NCI-H510A treated with DMSO at 0.1 percent for 48 hours (cell line): Measurements from ENCODE around the gene GLO1.
"Not testable (repeated sequence)": the region's sequence is repeated elsewhere in the genome, so short reads cannot be mapped to it uniquely, and the experiment has no call there.

ENCODE experiments used
- DNase-seq: peaks from one replicate; lab custom pipeline; 2025; lab: John Stamatoyannopoulos, UW

The GLO1 gene

DNA sequence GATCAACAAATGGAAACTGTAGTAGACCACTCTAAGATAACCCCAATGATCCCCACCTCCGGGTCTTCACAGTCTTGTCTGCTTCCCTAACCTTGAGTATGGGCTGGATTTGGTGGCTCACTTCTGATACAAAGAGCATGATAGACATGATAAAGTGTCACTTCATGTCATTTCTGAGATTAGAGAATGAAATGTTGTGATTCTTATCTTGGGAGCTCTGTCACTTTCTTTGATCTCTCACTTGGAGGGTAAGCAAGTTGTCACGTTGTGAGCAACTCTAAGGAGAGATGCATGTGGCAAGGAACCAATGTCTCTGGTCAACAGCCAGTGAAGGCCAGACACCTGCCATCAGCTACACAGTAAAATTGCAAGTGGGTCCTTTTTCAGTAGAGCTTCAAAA is 3.0 kb upstream of the GLO1 start:
- DNase-seq: no peak

DNA sequence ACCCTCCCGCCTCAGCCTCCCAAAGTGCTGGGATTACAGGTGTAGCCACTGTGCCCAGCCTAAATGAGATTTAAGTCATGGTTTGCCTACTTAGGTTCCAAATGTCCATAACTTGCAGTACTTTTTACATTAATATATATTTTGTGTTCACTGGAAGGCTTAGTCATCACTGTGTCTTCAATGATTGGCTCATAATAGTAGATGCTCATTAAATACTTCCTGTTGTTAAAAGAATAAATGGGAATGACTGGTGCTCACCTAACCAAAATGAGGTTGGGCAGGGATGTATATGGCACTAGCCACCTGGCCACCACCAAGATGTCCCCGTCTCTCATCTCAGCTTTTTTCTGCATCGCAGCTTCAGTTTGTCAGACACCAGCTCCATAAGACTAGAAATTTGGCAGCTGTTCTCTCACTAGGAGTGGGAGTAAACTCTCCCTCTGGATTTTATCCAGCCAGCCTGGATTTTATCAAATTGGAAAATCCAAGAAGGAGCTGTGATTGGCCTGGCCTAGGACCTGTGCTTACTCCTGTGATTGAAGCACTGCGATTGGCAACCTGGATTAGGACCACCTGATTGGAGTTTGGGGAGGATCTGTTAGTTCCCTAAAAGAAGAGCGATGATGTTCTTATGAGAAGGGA is 1.1 kb upstream of the GLO1 start:
- DNase-seq: no peak

DNA sequence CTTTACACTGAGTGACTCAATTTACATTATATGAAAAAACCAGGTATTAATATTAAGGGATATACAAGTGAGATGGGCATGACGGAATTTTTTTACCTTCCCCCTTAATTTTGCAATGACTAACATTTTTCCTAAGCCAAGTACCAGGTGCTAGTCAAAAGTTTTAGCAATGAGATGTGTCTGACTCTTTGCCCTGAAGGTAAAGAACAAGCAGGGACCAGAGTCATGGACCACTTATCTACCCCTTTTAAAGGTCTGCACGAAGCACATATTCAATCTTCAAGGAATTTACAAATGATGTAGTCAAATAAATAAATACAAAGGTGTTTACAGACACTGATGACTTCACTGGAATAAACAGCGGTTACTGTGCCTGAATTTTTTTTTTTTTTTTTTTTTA is 1.4 kb downstream of the GLO1 start:
- DNase-seq: no peak

DNA sequence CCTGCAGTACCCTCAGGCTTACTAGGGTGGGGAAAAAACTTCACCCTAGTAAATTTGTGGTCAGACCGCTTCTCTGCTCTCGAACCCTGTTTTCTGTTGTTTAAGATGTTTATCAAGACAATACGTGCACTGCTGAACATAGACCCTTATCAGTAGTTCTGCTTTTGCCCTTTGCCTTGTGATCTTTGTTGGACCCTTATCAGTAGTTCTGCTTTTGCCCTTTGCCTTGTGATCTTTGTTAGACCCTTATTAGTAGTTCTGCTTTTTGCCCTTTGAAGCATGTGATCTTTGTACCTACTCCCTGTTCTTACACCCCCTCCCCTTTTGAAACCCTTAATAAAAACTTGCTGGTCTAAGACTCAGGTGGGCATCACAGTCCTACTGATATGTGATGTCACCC is 3.2 kb downstream of the GLO1 start:
- not testable (repeated sequence) for DNase-seq

DNA sequence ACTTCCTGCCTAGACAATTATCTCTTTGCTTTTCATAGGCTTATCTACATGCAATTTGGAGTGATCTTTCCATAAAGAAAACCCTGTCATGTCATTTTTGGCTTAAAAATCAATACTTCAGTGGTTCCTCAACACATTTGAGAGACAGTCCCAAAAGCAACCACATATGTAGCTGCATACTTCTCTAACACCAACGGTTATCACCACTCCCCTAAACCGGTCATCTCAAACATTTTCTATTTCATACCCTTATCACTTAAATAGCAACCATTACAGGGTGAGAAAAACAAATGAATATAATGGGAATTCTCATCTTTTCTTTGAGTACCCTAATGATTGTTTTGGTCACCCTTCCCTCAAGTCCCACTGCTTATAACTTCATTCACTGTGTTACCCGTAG is 5.1 kb downstream of the GLO1 start:
- DNase-seq: no peak

DNA sequence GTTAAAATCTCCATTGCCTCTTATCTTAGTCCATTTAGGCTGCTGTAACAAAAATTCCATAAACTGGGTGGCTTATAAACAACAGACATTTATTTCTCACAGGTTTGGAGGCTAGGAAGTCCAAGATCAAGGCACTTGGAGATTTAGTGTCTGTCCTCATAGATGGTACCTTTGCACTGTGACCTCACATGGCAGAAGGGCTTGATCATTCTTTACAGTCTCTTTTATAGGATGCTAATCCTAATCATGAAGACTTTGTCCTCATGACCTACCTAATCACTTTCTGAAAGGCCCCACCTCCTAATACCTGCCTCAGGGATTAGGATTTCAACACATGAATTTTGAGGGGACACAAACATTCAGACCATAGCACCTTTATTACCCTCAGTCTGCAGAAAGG is 6.6 kb downstream of the GLO1 start:
- DNase-seq: no peak

DNA sequence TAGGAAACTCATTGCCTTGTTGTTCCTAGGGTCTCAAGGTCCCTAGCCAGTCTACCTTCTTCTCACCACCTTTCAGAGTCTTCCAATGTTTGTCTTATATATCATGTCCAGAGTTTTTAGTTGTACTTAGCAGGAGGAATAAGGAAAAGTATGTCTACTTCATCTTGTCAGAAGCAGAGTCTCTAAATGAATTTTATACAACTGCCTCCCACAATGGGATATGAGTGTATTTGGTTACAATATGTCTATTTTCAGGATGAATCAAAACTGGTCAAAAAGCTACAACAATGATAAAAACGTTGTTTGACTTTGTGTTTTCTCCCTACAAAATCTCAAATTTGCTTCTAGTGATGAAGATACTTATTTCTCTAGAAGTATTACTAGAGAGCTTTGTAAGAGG is 7.0 kb downstream of the GLO1 start:
- DNase-seq: no peak

DNA sequence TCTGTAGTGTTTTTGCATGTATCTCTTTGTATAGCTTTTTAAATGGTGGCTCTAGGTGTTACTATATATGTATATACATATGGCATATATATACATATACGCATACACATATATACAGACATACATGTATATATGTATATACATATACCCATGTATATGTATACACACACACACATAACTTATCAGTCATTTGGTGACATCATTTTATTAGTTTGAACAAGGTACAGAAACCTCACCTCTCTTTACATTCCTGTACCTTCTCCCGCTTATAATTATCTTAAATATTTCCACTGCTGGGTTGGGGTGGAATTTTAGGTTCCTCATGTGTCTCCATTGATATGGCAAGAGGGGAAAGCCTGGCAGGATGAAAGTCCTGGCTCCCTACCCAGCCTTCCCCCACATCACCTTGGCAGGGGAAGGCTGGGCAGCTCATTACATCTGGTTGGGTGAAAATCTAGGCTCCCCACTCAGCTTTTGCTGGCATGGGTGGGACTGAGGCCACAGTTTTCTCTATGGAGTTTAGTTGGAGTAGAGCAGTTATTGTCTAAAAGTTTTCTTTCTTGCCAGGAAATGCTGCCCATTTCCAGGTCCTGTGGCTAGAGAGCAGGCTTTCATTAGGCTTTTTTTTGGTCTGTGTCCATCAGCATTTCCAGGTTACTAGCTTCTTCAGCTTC is 7.6 kb downstream of the GLO1 start:
- no peak for DNase-seq

DNA sequence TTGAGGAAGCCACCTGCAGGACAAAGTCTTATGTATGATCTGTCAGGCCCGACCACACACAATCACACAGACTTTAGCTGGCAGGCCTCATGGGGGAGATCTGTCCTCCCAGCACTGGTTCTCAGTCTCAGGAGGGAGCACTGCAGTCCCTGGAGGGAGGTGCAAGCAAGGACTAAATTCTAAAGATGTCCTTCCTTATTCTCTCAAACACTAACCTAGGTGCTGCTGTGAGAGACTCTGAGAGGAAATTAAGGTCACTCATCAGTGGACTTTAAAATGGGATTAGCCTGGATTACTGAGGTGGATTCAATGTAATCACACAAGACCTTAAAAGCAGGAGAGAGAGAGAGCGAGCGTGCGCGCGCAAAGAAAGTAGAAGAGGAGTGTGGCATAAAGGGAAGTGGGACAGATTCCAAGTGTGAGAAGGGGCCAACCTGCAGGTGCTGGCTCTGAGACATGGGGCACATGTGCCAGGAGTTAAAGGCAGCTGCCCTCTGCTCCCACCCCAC is 14.3 kb downstream of the GLO1 start:
- DNase-seq: no peak

DNA sequence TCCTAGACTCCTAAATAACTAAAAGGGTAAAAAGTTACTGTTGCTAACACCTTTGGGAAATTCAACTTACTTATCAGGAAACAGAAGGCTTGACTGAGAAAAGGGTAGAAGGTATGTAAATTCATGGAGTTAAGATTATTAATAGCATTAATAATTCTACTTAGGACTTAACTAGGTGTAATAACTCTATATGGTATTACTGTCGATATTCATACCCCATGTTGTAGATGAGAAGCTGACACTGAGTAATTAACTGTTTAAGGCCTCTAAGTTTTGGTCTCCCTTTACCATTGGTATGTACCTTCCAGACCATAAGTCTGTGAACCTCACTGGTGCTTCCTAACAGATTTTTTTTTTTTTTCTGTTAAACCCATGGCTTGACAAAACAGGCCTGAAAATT is 15.4 kb downstream of the GLO1 start:
- no peak for DNase-seq

DNA sequence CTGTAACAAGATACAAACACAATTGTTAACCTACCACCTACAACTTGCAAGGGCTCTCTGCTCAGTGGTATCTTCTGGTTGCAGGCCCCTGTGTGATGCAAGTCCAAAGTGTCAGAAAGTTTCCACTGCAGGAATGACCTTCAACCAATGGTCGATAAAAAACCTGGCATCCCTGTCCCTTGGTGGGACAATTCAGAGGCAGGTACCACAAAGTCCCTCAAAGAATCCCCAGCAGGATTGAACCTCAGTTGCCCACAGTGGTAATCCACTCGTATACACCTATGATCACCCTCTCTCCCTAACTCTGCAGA is 15.9 kb downstream of the GLO1 start:
- no peak for DNase-seq

DNA sequence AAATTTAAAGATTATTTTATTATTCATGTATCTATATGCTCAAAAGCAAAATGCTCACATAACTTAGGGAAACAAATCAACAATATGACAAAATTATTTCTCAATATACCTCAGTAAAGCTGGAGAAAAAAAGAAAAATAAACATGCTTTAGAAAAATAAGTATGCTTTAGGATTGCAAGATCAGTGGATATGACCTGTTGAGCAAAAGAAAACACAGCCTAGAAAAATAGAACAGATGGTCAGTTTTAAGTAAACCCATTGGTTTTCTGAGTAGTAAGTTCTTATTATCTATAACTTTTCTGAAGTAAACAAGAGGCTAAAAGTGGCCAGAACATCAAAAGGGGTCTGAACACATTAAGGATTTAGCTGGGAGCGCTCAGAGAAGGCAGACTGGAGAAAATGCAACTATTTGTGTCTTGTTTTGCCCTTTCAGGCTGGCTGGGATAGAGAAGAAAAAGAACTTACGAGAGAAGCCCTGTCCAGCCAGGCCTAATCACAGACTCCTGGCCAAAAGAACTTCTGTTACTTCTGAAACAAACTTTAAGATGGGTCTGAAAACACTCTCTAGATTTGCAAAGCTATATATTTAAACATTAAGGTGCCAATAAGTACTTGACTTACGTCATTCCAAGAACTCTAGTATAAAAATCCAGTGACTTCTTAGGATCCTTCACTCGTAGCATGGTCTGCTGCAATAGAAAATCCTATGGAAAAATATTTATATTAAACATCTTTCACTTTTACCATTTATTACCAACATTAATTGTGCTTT is 16.5 kb downstream of the GLO1 start:
- no peak for DNase-seq

DNA sequence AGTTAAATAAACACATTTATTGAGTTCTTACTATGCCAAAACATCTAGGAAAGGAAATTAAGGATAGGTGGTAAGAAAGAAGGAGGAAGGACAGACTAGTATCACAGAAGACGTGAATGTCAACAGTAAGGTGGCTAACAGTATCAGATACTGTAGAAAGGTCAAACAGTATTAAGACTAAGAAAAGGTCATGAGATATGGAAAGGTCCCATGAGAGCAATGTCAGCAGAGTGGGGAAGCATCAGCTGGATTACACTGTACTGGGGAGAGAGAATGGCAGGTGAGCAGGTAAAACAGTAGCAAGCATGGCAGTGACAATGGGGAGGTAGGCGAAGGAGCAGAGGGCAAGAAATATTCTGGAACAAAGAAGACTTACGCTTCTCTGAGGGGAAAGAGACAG is 18.0 kb downstream of the GLO1 start:
- no peak for DNase-seq

DNA sequence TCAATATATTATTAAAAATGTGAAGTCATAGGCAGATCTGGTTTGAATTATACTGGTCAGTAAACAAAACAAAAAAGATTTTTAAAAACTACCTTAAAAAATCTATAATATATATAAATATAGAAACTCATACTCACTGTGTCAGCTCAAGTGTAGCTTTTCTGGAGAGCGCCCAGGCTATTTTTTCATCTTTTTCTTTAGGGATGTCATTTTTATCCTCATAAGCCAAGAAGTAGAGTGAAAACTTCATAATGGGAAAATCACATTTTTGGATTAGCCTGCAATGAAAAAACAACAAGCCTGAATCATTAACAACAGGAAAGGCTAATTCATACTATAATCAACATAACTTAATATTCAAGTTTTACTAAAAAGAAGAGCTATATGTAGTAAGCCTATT is 18.7 kb downstream of the GLO1 start:
- DNase-seq: no peak

DNA sequence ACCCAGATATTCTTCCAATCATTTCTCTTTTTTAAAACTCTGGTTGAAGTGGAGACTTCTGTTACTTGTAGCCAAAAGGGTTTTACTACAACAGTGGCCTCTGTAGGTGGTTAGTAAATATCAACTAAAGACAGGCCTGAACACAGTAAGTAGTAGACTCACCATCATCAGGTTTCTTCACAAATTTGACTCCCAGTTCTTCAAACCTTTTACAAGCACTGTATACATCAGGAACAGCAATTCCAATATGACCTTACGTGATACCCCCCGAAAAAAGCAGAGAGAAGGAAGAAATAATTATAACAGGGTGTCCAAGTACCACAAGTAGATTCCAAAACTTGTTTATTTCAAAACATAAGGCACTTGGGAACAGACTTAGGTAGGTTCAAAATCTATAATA is 21.1 kb downstream of the GLO1 start:
- DNase-seq: no peak

DNA sequence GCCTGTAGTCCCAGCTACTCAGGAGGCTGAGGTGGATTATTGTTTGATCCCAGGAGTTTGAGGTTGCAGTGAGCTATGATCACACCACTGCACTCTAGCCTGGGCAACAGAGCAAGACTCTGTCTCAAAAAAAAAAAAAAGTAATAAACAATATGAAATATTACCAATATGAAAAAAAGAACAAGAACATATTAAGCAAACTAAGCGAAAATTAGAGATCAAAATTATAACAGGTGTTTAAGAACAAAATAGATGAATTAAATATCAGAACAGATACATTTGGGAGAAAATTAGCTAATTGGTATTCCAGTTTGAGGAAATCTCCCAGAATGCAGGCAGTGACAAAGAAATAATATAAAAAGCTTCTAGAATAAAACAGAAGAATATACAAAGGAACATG is 23.3 kb downstream of the GLO1 start:
- no peak for DNase-seq

DNA sequence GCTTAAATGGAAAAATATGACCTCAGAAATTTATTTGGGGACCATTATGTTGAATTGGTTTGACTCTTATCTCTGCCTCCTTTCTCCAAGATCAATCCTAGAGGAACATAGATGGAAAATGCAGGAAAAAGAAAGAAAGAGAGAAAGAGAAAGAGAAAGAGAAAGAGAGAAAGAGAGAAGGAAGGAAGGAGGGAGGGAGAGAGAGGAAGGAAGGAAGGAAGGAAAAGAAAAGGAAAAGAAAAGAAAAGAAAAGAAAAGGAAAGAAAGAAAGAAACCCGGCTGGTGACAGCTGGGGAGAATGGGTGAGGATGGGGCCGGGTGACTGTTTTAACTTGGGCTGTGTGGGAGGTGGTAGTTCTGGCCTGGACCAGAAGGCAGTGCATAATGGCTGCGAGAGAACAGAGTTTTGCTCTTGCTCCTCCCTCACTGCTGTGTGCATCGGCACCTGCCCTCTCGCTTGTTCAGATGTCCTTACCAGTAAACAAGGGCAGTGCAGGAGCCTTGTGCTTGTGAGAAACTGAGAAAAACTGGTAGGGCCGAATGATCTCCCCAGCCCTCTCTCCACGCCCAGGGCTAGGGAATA is 24.7 kb downstream of the GLO1 start:
- DNase-seq: no peak

DNA sequence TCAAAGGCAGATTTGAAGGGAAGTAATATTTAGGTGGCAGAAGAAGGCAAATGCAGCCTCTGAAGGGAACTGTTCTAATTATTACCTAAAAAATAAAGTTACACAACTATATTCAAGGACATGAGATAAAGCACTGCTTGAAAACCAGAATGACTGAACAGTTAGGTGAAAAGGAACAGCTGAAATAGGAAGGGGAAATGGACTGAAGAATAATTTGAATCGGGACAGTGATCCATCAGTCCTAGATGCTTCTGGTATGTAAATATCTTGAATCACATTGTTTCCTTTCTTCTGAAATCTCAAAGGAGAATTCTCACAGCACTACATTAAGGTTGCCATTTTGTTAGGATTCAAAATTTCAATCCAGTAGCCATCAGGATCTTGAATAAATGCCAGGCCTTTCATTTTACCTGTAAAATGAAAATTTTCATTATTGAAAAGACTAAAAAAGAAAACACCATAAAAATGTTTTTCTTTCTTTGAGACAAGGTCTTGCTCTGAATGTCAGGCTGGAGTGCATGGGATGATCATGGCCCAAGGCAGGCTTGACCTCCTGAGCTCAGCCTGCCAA is 25.9 kb downstream of the GLO1 start:
- no peak for DNase-seq

DNA sequence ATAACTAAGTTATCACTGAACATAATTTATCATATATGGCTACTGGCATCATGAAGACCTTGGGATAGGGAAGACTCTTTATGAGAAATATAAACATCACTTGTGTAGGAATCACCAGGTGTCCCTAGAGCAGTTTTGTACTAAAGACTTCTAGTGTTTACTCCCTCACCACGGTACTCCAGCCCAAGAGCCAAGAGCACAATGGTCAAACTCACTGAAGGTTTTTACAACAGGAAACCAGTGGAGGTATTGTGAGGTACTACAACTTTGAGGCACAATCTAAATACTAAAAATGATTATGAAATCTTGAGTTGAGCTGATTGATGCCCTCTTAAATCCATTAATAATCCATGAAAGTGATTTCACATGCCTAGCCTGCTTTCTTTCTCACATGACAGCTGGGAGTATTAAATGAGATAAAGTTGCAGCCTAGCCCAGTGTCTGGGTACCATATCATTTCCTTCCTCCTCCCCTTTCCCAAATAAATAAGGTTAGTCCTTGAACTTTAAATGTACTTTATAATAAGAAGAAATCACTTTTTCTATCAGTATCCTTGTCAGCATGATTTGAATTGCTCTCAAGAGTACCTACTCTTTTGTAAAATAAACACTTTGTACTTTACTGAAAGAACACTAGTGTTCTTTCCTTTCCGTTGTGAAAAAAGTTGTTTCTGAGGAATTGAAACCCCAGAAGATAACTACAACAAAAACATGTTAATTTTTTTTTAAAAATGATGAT is 26.5 kb downstream of the GLO1 start:
- DNase-seq: peak; percentile 43

DNA sequence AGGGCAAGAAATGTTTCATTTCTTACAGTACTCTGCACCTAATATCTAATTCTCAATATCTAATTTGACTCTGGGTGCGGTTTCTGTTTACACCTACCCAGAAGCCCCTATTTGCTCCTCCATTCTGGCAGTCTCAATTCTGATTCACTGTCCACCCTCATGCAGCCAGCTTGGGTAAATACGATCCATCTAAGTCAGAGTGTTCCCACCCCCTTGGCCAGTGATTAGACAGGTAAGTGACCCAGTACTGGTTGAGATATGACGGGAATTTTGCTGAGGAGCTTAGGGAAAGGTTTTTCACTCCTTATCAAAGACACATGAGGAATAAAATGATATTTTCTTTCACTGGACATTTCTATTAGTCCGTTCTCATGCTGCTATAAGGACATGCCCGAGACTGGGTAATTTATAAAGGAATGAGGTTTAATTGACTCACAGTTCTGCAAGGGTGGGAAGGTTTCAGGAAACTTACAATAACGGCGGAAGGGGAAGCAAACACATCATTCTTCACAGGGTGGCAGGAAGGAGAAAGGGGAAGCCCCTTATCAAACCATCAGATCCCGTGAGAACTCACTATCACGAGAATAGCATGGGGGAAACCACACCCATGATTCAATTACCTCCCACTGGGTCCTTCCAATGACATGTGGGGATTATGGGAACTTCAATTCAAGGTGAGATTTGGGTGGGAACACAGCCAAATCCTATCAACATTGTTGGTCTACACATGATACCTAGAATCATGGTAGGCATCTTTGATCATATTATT is 29.4 kb downstream of the GLO1 start:
- DNase-seq: no peak

DNA sequence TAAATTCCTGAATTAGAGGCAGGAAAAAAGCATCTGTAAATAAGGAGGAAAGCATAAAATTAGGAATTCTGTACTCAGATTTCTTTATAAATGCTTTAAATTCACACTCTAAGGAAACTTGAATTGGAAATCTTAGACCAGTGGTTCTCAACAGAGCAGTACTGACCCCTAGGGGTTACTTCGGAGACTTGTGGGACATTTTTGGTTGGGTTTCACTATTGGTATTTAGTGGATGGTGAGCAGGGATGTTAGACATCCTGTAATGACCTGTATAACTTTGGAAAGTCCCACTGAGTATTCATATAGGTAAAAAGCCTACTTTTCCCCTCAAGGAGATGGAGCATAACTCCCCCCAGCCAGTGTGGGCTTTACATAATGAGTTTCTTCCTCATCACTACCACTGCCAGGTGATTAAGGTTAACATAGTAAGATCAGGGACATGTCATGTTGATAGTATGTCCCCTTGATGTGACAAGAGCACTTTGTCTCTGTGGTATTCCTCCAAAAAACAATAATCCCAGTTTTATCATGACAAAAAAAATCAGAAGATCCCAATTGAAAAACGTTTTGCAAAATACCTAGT is 31.0 kb downstream of the GLO1 start:
- peak; percentile 79 for DNase-seq
